Mesodermal cell (in vitro differentiated cells): ENCODE data around the gene CTNNBL1.

Experiments used
- H3K27ac ChIP-seq: 2 replicates; pipeline ENCODE4 v1.7.0; 2013; ENCODE audit warnings: mild to moderate bottlenecking, low read depth, low read length, moderate library complexity; ENCODE audit not compliant: severe bottlenecking
- H3K36me3 ChIP-seq: 2 replicates; pipeline ENCODE4 v1.7.1; 2013; ENCODE audit warnings: mild to moderate bottlenecking, low read length, moderate library complexity; ENCODE audit not compliant: control insufficient read depth, insufficient read depth
- H3K4me1 ChIP-seq: one replicate; pipeline ENCODE4 v1.7.1; 2013; ENCODE audit warnings: mild to moderate bottlenecking, low read length; ENCODE audit not compliant: insufficient read depth, control insufficient read depth, poor library complexity, severe bottlenecking
- H3K4me3 ChIP-seq: 2 replicates; pipeline ENCODE4 v1.7.0; 2013; ENCODE audit warnings: low read length, control low read depth, mild to moderate bottlenecking; ENCODE audit not compliant: insufficient read depth, poor library complexity, severe bottlenecking; ENCODE audit errors: extremely low read depth
- H3K9me3 ChIP-seq: 2 replicates; pipeline ENCODE4 v1.7.1; 2013; ENCODE audit warnings: mild to moderate bottlenecking, low read length, moderate library complexity; ENCODE audit not compliant: control insufficient read depth
- WGBS, 2 experiments: methylation state at CpG; one replicate each; pipeline ENCODE4 v1.1.5; 2013; ENCODE audit warnings: missing lambda C conversion rate in 2 of 2; ENCODE audit not compliant: insufficient coverage in 2 of 2; 5-methylcytosine and 5-hydroxymethylcytosine counted together

The CTNNBL1 gene

GRCh38 chr20:37759761-37760209, 66.0 kb downstream of the CTNNBL1 start:
- Histone ChIP-seq H3K4me3 (no peak overlapping the region), H3K36me3 (peaks cover 24% of the 10 kb centered on the region), H3K4me1 (no peaks in the 10 kb centered on the region), H3K9me3 (no peaks in the 10 kb centered on the region), H3K27ac (no peak overlapping the region)
- 87 to 95% methylated on average over 4 of the region's 5 CpGs for WGBS, 2 experiments

GRCh38 chr20:37760322-37760721, 66.5 kb downstream of the CTNNBL1 start:
- 83 to 93% methylated on average over 1 of the region's 2 CpGs for WGBS, 2 experiments
- H3K9me3 ChIP-seq = no peaks in the 10 kb centered on the region
- H3K36me3 ChIP-seq = peaks cover 29% of the 10 kb centered on the region
- H3K4me1 ChIP-seq = no peaks in the 10 kb centered on the region
- H3K4me3 ChIP-seq = no peak overlapping the region
- no peak overlapping the region for H3K27ac ChIP-seq

GRCh38 chr20:37762716-37763485, 69.1 kb downstream of the CTNNBL1 start:
- Histone ChIP-seq H3K27ac (no peak overlapping the region), H3K9me3 (no peaks in the 10 kb centered on the region), H3K4me3 (no peak overlapping the region), H3K4me1 (no peaks in the 10 kb centered on the region), H3K36me3 (peaks cover 32% of the 10 kb centered on the region)
- WGBS, 2 experiments = 91 to 92% methylated on average over 1 to 4 of the region's 4 CpGs

GRCh38 chr20:37764333-37764935, 70.6 kb downstream of the CTNNBL1 start:
- H3K4me1 ChIP-seq = no peaks in the 10 kb centered on the region
- 85 to 92% methylated on average over 4 of the region's 4 CpGs for WGBS, 2 experiments
- H3K27ac ChIP-seq = no peak overlapping the region
- no peaks in the 10 kb centered on the region for H3K9me3 ChIP-seq
- H3K4me3 ChIP-seq = no peak overlapping the region
- H3K36me3 ChIP-seq = peaks cover 32% of the 10 kb centered on the region

- H3K4me3 ChIP-seq = no peak overlapping the region
- H3K36me3 ChIP-seq = peaks cover 27% of the 10 kb centered on the region
- H3K9me3 ChIP-seq = no peaks in the 10 kb centered on the region
- no peak overlapping the region for H3K27ac ChIP-seq
- WGBS, 2 experiments = 100% methylated on average over 1 to 2 of the region's 5 CpGs
- no peaks in the 10 kb centered on the region for H3K4me1 ChIP-seq
Measured at GRCh38 chr20:37770908-37771307, 77.1 kb downstream of the CTNNBL1 start.

GRCh38 chr20:37773291-37773826, 79.5 kb downstream of the CTNNBL1 start:
- Histone ChIP-seq H3K4me3 (no peak overlapping the region), H3K27ac (no peak overlapping the region), H3K4me1 (no peaks in the 10 kb centered on the region), H3K9me3 (no peaks in the 10 kb centered on the region), H3K36me3 (peaks cover 23% of the 10 kb centered on the region)
- WGBS, 2 experiments = no CpG with 5 or more reads among the region's 1 CpG

- no peaks in the 10 kb centered on the region for H3K9me3 ChIP-seq
- H3K4me3 ChIP-seq = no peak overlapping the region
- 88 to 100% methylated on average over 1 of the region's 5 CpGs for WGBS, 2 experiments
- no peaks in the 10 kb centered on the region for H3K4me1 ChIP-seq
- H3K36me3 ChIP-seq = peaks cover 24% of the 10 kb centered on the region
- H3K27ac ChIP-seq = no peak overlapping the region
Measured at GRCh38 chr20:37774156-37774555, 80.3 kb downstream of the CTNNBL1 start.

- H3K4me3 ChIP-seq = no peak overlapping the region
- H3K4me1 ChIP-seq = no peaks in the 10 kb centered on the region
- no peak overlapping the region for H3K27ac ChIP-seq
- WGBS, 2 experiments = 78 to 91% methylated on average over 1 to 4 of the region's 5 CpGs
- H3K9me3 ChIP-seq = no peaks in the 10 kb centered on the region
- H3K36me3 ChIP-seq = peaks cover 23% of the 10 kb centered on the region
Measured at GRCh38 chr20:37775200-37775599, 81.4 kb downstream of the CTNNBL1 start.

- WGBS, 2 experiments = 93 to 100% methylated on average over 2 to 3 of the region's 5 CpGs
- no peaks in the 10 kb centered on the region for H3K4me1 ChIP-seq
- peaks cover 23% of the 10 kb centered on the region for H3K36me3 ChIP-seq
- no peak overlapping the region for H3K27ac ChIP-seq
- no peak overlapping the region for H3K4me3 ChIP-seq
- H3K9me3 ChIP-seq = no peaks in the 10 kb centered on the region
Measured at GRCh38 chr20:37776049-37776448, 82.2 kb downstream of the CTNNBL1 start.

- WGBS, 2 experiments = no CpG with 5 or more reads among the region's 3 CpGs
- no peak overlapping the region for H3K27ac ChIP-seq
- peaks cover 23% of the 10 kb centered on the region for H3K36me3 ChIP-seq
- H3K9me3 ChIP-seq = no peaks in the 10 kb centered on the region
- no peaks in the 10 kb centered on the region for H3K4me1 ChIP-seq
- no peak overlapping the region for H3K4me3 ChIP-seq
Measured at GRCh38 chr20:37776526-37776925, 82.7 kb downstream of the CTNNBL1 start.
